GM04504 (cell line): ENCODE results near the gene ZNF397.
"Not testable (repeated sequence)": the region's sequence is repeated elsewhere in the genome, so short reads cannot be mapped to it uniquely, and the experiment has no call there.

ENCODE experiments used
- DNase-seq: peaks from one replicate; pipeline ENCODE4 v3.0.0-alpha.2; 2012; ENCODE audit warnings: low read depth

ZNF397 gene

DNA sequence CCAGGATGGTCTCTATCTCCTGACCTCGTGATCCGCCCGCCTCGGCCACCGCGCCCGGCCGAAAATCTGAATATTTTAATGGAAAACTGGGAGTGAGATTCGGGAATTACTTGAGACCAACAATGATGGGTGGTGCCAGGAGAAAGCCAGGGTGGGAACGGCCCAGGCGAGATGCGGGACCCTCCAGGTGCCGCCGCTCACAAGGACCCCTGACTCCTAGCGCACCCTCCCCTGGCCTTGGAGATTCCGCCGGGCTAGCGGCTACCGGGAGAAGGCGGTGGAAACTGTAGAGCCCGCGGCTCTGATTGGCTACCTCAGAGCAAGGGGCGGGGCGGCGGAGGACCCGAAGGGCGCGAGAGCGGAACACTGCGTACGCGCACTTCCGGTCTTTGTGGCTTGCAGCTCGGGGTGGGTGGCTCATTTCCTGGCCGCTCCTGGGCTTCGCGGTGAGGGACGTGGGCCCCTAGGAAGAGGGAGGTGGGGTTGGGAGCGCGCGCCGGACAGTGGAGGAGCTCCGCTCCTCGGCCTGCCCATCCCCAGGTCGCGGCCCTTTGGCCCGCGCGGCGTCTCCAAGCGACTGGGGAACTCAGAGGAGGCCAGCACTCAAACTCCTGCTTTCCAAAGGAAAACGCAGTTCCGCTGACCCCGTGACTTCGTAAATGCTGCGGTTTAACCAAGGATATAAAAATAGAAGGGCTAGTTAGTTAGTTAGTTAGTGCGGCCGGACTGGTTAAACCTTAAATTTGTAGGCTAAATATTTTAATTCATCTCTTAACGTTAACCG is at the start of gene ZNF397:
Gene ZNF397 (plus strand): TSS at position 371 of the 784 bp plus-strand sequence. CDS start 1,437 bp downstream, outside the sequence.
- peak; percentile 89 for DNase-seq

DNA sequence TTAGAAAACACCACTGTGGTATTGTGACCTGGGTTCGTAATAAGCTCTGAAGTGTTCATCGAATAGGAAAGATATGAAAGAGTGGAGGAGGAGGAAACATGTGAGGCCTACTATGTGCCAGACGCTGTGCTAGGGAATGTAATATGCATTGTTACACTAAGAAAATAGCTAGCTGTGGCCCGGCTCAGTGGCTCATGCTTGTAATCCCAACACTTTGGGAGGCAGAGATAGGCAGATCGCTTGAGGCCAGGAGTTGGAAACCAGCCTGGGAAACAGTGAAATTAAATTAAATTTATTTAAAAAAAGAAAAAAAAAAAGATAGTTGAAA is 49.2 kb upstream of the ZNF397 start:
- DNase-seq = no peak

DNA sequence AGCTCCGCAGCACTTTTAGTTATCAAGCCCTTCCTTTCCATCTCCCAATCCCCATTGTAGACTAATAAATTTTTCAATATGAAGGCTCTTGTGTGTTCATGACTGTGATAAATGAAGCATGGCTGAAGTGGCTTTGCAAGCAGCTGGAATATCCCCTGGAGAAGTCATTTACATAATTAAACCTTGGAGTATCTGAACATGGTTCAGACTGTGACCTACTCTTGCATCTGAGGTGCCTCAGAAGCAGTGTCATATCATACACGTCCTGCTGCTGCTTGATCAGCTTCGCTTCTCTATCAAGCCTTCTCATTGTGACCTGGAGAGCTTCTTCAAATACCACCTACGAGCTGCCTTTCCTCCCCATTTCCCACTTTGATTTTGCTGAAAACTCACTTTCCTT is 48.4 kb upstream of the ZNF397 start:
- no peak for DNase-seq

DNA sequence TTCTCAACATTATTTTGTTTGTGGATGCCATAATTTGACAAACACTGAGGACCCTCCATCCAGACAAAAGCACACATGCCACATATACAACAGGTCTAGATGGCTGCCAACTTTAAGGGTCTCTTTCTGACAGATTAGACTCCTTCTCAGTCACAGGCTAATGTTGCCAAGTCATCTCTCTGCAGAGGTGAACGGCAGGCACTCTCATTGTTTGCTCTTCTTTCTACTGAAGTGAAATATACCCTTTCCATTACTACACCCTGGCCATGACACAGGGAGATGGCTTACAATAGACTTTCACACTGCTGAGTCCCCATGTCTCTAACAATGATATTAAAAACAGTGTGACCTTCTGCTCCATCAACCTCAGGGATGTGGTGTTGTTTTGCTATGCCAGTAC is 47.5 kb upstream of the ZNF397 start:
- no peak for DNase-seq

DNA sequence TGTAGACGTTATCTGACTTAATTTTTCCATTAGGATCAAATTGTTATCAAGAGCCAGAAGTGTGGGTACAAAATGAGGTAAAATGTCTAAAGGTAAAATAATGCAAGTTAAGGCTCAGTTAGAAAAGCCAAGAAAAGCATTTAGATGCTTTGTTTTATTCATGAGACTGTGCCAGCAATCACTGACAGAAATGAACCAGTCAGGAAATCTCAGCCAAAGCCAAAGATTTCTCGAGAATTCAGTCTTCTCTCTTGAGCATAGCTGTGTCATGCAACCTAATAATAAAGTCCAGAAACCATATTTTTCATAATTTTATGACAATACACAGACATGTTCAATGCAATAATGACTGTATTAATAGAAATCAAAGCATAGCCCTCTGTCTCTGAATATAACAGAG is 43.5 kb upstream of the ZNF397 start:
- no peak for DNase-seq

DNA sequence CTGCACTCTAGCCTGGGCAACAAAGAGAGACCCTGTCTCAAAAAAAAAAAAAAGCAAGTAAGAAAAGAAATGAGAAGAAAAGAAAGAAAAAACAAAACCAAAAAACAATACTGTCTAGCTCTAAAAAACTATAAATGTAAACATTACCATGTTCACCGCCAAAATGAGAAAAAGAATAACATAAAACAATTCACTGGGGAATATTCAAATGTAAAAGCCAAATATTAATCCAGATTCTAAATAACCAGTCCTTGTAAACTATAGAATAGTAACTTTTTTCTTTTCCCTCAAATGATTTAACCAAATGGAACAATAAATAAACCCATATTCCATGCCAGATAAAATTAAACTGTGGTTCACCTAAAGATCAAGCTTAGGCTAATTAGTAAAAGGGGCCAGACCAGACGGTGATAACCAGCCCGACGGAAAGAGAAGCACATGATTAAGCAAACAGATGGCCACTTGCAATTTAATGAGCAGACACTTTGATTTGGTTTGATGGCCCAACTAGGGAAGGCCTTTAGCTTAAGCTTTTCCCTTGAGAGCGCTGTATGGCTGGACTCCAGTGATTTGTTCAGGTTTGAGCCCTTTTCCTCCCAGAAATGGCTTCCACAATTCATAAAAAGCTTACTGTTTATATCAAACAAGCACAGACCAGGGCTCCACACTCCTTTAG is 39.4 kb upstream of the ZNF397 start:
- no peak for DNase-seq

DNA sequence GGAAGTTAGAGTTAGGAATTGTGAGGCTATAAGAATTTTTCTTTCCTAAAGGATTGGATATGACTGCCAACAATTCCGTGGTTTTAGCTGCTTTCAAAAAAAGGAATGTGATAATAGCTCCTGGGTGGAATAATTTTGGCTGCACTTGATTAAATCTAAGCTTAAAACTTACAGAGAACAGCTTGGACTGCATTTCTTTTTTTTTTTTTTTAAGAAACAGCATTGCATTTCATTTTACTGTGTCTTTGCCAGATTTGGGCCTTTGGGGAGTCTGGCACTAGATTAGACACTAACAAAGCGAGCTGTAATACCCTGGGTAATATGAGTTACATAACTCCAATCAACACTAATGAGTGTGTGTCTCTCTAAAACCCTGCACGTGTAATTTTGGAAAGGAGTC is 37.8 kb upstream of the ZNF397 start:
- peak; percentile 15 for DNase-seq

DNA sequence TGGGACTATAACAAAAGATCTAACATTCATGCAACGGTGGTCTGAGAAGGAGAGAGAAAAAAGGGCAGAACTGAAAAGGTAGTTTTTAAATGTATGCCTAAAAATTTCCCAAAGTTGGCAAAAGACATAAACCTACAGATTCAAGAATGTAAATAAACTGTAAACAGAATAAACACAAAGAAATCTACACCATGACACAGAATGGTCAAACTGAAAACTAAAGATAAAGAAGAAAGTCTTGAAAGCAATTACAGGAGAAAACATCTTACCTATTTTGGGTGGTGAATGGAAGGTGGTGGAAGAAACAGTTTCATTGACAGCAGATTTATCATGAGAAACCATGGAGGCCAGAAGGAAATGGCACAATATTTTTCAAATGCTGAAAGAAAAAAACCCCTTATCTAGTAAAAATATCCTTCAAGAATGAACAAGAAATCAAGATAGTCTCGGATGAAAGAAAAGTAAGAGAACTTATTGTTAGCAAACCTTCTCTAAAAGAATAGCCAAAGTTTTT is 35.6 kb upstream of the ZNF397 start:
- DNase-seq = no peak

DNA sequence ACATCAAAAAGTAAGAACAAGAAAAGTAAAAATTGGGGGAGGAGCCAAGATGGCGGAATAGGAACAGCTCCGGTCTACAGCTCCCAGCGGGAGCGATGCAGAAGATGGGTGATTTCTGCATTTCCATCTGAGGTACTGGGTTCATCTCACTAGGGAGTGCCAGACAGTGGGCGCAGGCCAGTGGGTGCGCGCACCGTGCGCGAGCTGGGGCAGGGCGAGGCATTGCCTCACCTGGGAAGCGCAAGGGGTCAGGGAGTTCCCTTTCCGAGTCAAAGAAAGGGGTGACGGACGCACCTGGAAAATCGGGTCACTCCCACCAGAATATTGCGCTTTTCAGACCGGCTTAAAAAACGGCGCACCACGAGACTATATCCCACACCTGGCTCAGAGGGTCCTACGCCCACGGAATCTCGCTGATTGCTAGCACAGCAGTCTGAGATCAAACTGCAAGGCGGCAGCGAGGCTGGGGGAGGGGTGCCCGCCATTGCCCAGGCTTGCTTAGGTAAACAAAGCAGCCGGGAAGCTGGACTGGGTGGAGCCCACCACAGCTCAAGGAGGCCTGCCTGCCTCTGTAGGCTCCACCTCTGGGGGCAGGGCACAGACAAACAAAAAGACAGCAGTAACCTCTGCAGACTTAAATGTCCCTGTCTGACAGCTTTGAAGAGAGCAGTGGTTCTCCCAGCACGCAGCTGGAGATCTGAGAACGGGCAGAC is 34.9 kb upstream of the ZNF397 start:
- not testable (repeated sequence) for DNase-seq

DNA sequence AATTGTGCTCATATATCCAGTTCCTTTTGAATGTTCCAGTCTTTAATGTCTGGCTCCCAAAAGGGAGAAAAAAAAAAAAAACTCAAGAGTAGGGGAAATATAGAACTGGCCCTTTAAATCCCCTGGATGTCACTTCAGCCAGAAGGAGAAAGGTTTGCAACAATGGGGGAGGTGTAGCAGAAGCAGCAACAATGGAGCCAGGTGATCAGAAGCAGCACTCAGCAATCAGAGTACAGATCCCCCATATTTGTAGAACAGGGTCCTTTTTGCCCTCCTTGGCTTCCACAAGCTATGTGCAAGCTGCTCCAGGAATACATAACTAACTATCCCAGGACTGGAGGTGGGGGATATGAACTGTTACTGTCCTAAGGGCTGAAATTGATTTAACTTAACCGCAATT is 25.8 kb upstream of the ZNF397 start:
- DNase-seq = no peak

DNA sequence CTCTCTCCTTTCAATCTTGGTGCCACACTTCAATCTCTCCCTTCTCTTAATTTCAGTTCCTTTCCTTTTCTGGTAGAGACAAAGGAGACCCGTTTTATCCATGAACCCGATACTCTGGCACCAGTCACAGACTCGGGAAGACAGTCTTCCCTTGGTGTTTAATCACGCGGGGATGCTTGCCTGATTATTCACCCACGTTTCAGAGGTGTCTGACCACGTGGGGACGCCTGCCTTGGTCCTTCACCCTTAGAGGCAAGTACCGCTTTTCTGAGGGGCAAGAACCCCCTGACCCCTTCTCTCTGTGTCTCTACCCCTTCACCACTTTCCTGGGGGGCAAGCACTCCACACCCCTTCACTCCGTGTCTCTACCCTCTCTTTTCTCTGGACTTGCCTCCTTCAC is 24.2 kb upstream of the ZNF397 start:
- DNase-seq = not testable (repeated sequence)

DNA sequence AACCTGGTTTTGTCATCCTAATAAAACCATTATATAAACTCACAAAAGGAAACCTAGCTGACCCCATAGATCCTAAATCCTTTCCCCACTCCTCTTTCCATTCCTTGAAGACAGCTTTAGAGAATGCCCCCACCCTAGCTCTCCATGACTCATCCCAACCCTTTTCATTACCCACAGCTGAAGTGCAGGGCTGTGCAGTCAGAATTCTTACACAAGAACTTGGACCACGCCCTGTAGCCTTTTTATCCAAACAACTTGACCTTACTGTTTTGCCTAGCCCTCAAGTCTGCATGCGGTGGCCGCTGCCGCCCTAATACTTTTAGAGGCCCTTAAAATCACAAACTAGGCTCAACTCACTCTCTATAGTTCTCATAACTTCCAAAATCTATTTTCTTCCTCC is 21.5 kb upstream of the ZNF397 start:
- not testable (repeated sequence) for DNase-seq

DNA sequence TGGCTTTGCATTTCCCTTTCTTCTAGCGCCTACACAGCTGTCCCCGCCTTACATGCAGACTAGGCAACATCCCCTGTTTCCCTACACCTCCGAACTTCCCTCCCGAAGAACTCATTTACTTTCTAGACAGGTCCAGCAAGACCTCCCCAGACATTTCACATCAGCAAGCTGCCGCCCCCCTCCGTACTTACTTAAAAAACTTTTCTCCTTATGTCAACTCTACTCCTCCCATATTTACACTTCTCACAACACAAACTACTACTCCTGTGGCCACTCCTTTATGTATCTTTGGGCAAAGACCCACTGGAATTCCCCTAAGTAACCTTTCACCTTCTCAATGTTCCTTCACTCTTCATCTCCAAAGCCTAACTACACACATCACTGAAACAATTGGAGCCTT is 20.4 kb upstream of the ZNF397 start:
- DNase-seq = no peak

DNA sequence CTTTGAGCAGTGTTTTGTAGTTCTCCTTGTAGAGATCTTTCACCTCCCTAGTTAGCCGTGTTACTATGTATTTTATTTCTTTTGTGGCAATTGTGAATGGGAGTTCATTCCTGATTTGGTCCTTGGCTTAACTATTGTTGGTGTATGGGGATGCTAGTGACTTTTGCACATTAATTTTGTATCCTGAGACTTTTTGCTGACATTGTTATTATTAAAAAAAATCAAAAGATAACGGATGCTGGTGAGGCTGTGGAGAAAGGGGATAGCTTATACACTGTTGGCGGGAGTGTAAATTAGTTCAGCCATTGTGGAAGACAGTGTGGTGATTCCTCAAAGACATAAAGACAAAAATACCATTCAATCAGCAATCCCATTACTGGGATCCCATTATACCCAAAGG is 17.0 kb upstream of the ZNF397 start:
- DNase-seq = no peak

DNA sequence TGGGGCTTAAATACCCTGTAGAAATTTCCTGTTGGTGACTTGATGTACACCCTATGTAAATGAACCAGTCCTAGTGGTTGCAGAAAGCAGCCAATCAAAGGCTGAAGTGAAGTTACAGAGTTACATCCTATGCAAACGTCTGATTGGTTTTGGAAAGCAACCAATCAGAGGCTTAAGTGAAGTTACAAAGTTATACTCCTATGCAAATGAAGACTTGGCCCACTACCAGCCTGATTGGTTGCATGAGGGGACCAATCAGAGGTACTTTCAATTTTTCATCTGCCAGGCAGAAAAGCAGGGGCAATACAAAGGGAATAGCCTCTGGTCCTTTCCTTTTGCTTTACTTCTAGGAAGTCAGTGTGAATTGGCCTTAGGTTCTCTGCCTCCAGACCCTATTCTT is 13.6 kb upstream of the ZNF397 start:
- DNase-seq = no peak

DNA sequence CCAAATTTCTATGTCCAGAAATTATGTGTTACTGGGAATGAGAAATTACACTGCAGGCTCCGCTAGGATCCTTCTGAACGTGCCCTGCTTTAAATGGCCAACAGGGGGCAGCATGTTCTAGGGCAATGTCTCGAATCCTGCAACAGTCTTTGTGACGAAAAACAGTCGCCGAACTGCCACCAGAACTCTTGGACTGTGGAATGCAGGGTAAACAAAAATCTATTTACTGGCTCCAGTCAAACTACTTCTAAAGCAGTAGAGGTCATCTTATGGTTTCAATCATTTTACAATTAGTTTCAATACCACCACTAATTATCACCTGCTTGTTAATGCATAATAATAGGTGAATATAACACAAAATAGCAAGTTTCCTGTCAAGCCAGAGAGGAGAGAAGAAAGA is 9.8 kb upstream of the ZNF397 start:
- DNase-seq = peak; percentile 44

DNA sequence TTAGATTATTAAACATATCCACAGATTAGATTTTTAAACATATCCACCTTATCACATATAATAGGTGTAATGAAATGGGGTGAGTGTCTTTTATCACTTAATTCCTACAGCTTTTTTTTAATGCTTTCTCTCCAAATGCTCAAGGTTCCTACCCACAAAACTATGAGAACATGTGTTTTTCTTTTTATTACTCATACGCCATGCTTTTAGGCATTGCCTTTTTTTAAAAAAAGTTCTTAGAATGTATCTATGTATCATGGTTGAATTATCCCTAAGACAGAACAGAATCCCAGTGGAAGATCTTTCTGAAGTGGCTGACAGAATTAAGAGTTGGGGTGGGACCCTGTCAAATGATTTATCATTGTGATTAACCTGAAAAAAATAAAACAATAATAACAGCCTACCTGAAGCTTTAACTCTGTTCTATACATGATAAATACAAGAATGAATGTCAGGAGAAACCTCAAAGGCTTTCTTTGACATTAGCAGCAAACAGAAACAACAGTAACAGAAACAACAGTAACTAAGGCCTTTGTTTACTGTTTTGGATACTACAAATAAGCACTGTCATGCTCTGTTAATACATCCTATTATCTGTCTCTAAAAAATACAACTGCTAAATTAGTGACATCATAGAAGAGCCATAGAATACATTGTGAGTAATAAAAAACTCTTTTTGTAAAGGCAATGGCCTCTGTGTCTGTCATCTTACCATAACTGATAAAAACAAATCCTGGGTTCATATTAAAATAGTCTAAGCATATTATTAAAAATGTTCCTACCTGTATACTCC is 4.1 kb upstream of the ZNF397 start:
- DNase-seq = no peak

DNA sequence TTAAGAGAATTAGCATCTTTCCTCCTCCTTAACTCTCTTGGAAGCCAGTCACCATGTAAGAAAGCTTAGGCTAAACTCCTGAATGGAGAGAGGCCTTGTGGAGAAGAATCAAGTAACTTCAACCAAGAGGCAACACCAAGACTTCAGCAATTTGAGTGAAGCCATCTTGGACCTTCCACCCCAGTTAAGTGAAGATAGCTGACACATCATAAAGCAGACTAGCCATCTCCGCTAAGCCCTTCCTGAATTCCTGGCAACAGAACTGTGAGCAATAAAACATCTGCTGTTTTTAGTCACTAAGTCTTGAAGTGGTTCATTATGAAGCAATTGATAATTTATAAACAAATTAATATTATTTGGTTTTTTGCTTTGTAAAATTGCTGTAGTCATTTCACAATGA is 1.5 kb upstream of the ZNF397 start:
- DNase-seq = no peak

DNA sequence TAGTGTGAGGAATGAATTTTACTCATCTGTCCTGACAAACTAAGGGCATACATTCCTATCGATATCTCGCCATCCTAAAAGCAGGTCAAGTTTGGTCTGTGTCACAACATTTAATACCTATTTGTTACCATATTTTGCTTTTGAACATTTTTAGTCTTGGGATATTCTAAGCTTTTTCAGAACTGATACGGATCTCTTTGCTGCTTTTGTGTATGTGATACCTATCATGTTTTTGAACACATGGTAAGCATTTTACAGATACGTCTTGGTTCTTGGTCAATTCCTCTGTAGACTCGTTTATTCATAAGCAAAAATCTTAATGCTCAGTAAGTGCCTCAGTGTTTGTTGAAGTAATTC is 592 bp downstream of the ZNF397 start:
- DNase-seq = no peak

DNA sequence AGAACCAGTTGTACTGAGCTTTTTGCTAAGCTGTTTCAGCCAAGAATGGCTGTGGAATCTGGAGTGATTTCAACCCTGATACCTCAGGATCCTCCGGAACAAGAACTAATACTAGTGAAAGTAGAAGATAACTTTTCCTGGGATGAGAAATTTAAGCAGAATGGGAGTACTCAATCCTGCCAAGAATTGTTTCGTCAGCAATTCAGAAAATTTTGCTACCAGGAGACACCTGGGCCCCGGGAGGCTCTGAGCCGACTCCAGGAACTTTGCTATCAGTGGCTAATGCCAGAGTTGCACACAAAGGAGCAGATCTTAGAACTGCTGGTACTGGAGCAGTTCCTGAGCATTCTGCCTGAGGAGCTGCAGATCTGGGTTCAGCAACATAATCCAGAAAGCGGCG is 1.6 kb downstream of the ZNF397 start:
- no peak for DNase-seq

DNA sequence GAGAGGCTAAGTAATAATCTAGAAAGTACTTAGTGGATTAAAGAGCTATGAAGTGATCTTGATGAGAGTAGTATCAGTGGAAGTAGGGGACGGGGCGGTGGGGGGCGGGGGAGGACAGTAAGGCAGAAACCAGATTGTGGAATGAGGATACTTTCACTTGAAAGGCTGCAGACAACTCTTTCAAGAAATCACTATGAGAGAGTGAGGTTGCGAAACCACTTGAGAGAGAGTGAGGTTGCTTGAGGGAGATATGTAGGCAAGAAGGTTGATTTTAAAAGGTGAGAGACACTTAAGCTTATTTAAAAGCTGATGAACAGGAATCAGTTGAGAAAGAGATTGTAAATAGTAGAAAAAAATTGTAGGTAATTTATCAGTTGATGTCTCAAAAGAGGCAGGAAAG is 3.8 kb downstream of the ZNF397 start:
- no peak for DNase-seq

DNA sequence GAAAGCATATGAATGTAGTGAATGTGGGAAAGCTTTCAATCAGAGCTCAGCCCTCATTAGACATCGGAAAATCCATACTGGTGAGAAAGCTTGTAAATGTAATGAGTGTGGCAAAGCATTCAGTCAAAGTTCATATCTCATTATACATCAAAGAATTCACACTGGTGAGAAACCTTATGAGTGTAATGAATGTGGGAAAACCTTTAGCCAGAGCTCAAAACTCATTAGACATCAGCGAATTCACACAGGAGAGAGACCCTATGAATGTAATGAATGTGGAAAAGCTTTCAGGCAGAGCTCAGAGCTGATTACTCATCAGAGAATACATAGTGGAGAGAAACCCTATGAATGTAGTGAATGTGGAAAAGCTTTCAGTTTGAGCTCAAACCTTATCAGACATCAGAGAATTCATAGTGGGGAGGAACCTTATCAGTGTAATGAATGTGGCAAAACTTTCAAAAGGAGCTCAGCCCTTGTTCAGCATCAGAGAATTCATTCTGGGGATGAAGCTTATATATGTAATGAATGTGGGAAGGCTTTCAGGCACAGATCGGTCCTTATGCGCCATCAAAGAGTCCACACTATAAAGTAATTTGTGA is 5.0 kb downstream of the ZNF397 start:
- no peak for DNase-seq
